OCI-LY7 (cell line): ENCODE measurements around the gene ZBTB20. TPM values are rescaled to one million over a fixed set of nuclear protein-coding genes. Genes with fewer than 3 reads are reported as not detected.

Experiments used
- BruUV-seq: library from RNA; stranded (reverse); fragments of 400-500 nt; replicated peaks from 2 replicates; lab custom pipeline; 2021; lab: Mats Ljungman, UMichigan
- CTCF ChIA-PET: fragments of 300-600 bp; sonication (Branson Sonifier 250); formaldehyde crosslinking; loops from one replicate; lab custom pipeline; 2022; ENCODE audit warnings: antibody characterized with exemption; ENCODE audit not compliant: unreplicated experiment; lab: Charles Lee
- POLR2A ChIA-PET: fragments of 300-600 bp; sonication (Branson Sonifier 250); formaldehyde crosslinking; loops from one replicate; lab custom pipeline; 2022; ENCODE audit warnings: antibody characterized with exemption; lab: Charles Lee
- DNase-seq: peaks from one replicate; pipeline ENCODE4 v3.0.0-alpha.2; 2015; ENCODE audit warnings: low spot score
- H2AFZ ChIP-seq: fragments of 200-600 bp; sonication (generic), shearing (Covaris generic); 2 replicates; pipeline ENCODE4 v1.6.1; 2014; ENCODE audit warnings: mild to moderate bottlenecking, antibody characterized with exemption, low read length, moderate library complexity
- H3K27ac ChIP-seq: fragments of 200-600 bp; sonication (generic); 2 replicates; pipeline ENCODE4 v1.5.1; 2014; ENCODE audit warnings: mixed run types, low read depth, mild to moderate bottlenecking, moderate library complexity, low read length, inconsistent platforms; ENCODE audit not compliant: poor library complexity, severe bottlenecking
- H3K36me3 ChIP-seq: fragments of 200-600 bp; sonication (generic); 2 replicates; pipeline ENCODE4 v1.6.1; 2014; ENCODE audit warnings: mild to moderate bottlenecking, antibody characterized with exemption, low read length, moderate library complexity, mixed read lengths; ENCODE audit not compliant: insufficient read depth
- H3K4me1 ChIP-seq: fragments of 200-600 bp; sonication (generic); 2 replicates; pipeline ENCODE4 v1.5.1; 2014; ENCODE audit warnings: mild to moderate bottlenecking, low read length; ENCODE audit not compliant: insufficient read depth, poor library complexity, severe bottlenecking
- H3K4me2 ChIP-seq: fragments of 200-600 bp; sonication (generic); 2 replicates; pipeline ENCODE4 v1.6.1; 2014; ENCODE audit warnings: mild to moderate bottlenecking, low read length
- H3K4me3 ChIP-seq: fragments of 200-600 bp; sonication (generic); 2 replicates; pipeline ENCODE4 v1.5.1; 2014; ENCODE audit warnings: mild to moderate bottlenecking, low read depth, low read length; ENCODE audit not compliant: poor library complexity, severe bottlenecking
- H3K79me2 ChIP-seq: fragments of 200-600 bp; sonication (generic); 2 replicates; pipeline ENCODE4 v1.6.1; 2016; ENCODE audit warnings: low read depth, mild to moderate bottlenecking, low read length, moderate library complexity, mixed read lengths; ENCODE audit not compliant: insufficient read depth
- H3K9me2 ChIP-seq: fragments of 200-600 bp; sonication (generic); 2 replicates; pipeline ENCODE4 v1.6.1; 2016; ENCODE audit warnings: mild to moderate bottlenecking, low read length, mixed read lengths; ENCODE audit not compliant: insufficient read depth
- H3K9me3 ChIP-seq: fragments of 200-600 bp; sonication (generic); 2 replicates; pipeline ENCODE4 v1.6.1; 2014; ENCODE audit warnings: mild to moderate bottlenecking, mixed run types, low read length, mixed read lengths
- H4K20me1 ChIP-seq: fragments of 200-600 bp; sonication (generic); 2 replicates; pipeline ENCODE4 v1.6.1; 2014; ENCODE audit warnings: mild to moderate bottlenecking, antibody characterized with exemption, low read length, moderate library complexity, mixed read lengths; ENCODE audit not compliant: insufficient read depth
- CTCF ChIP-seq: fragments of 200-600 bp; sonication (generic); conservative IDR thresholded peaks from 2 replicates; pipeline ENCODE4 v1.5.1; 2014; ENCODE audit warnings: mild to moderate bottlenecking, antibody characterized with exemption, low read length, moderate library complexity, mixed read lengths
- EZH2phosphoT487 ChIP-seq: fragments of 200-600 bp; sonication (generic); IDR thresholded peaks from 2 replicates; pipeline ENCODE4 v1.6.1; 2018; ENCODE audit warnings: low read depth, borderline replicate concordance, mild to moderate bottlenecking, mixed run types, antibody characterized with exemption, low read length, moderate library complexity, mixed read lengths
- intact Hi-C: fragments of 100-400 bp; cut with micrococcal nuclease; formaldehyde crosslinking; loops from one replicate; pipeline ENCODE4 v1.10.0; 2022; ENCODE audit not compliant: unreplicated experiment
- total RNA-seq, 2 experiments: library from RNA; depleted of rRNA in 1 of 2; stranded (reverse); fragments of >200 nt in 1 of 2; shearing (Covaris generic) in 1 of 2; gene quantifications; 2 replicates each; pipeline ENCODE4 v1.2.3, GENCODE V29; 2014 to 2022

ZBTB20 gene
- total RNA-seq, 2 experiments from 2014 or later, result 5.5 to 11.8 TPM

GRCh38 chr3:114867359-114867758 lies 279.7 kb downstream of the ZBTB20 start:
- H3K79me2 ChIP-seq, result no peaks in the 10 kb centered on the region
- BruUV-seq, result no TSS peak
- no peak for DNase-seq
- no peaks in the 10 kb centered on the region for H3K9me3 ChIP-seq
- no peaks in the 10 kb centered on the region for H3K9me2 ChIP-seq
- H3K27ac ChIP-seq, result no peak overlapping the region
- H3K4me2 ChIP-seq, result no peak overlapping the region
- H4K20me1 ChIP-seq, result no peaks in the 10 kb centered on the region
- H2AFZ ChIP-seq, result no peak overlapping the region
- CTCF ChIA-PET, result no interaction called here
- H3K4me1 ChIP-seq, result no peaks in the 10 kb centered on the region
- H3K4me3 ChIP-seq, result no peak overlapping the region
- H3K36me3 ChIP-seq, result no peaks in the 10 kb centered on the region
- no peak for TF ChIP-seq CTCF
- POLR2A ChIA-PET, result interaction anchor here (0.6 to 1.0 kb wide), 3 partner anchors 15 to 1543 kb away, joined by 3 to 7 read pairs (median 4); no protein-coding TSS in a partner anchor
- intact Hi-C loops, result no loop called here

GRCh38 chr3:114866430-114866829 lies 280.7 kb downstream of the ZBTB20 start:
- POLR2A ChIA-PET, result interaction anchor here (0.5 to 1.0 kb wide), 2 partner anchors 14 to 54 kb away, joined by 3 read pairs; no protein-coding TSS in a partner anchor
- no peak overlapping the region for H3K4me3 ChIP-seq
- CTCF ChIA-PET, result no interaction called here
- H3K36me3 ChIP-seq, result no peaks in the 10 kb centered on the region
- no peaks in the 10 kb centered on the region for H3K9me3 ChIP-seq
- TF ChIP-seq CTCF (no peak), EZH2phosphoT487 (no peak)
- no peak overlapping the region for H3K27ac ChIP-seq
- no peak overlapping the region for H3K4me2 ChIP-seq
- no peaks in the 10 kb centered on the region for H4K20me1 ChIP-seq
- no peaks in the 10 kb centered on the region for H3K9me2 ChIP-seq
- no peak for DNase-seq
- intact Hi-C loops, result no loop called here
- no peaks in the 10 kb centered on the region for H3K4me1 ChIP-seq
- no peaks in the 10 kb centered on the region for H3K79me2 ChIP-seq
- H2AFZ ChIP-seq, result no peak overlapping the region
- no TSS peak for BruUV-seq

- Histone ChIP-seq H3K27ac (no peak overlapping the region), H3K4me3 (no peak overlapping the region), H2AFZ (no peak overlapping the region), H3K9me3 (no peaks in the 10 kb centered on the region), H3K79me2 (no peaks in the 10 kb centered on the region), H3K4me2 (no peak overlapping the region), H3K9me2 (no peaks in the 10 kb centered on the region), H4K20me1 (no peaks in the 10 kb centered on the region), H3K36me3 (no peaks in the 10 kb centered on the region), H3K4me1 (no peaks in the 10 kb centered on the region)
- no TSS peak for BruUV-seq
- intact Hi-C loops, result no loop called here
- no peak for TF ChIP-seq EZH2phosphoT487
- CTCF ChIA-PET, result no interaction called here
- no peak for DNase-seq
- POLR2A ChIA-PET, result no interaction called here
Measured at GRCh38 chr3:114864970-114865369, 282.1 kb downstream of the ZBTB20 start.
